Bronchus fibroblast of lung (primary cell): ENCODE measurements around the gene MEFV. TPM values are rescaled to one million over a fixed set of nuclear protein-coding genes. Genes with fewer than 3 reads are reported as not detected.

Experiments
- total RNA-seq: library from RNA; depleted of rRNA; stranded (reverse); fragments of >200 nt; gene quantifications from 2 replicates; pipeline ENCODE4 v1.2.3, GENCODE V29; 2015

MEFV gene
- total RNA-seq, result not detected in 2 replicates

GRCh38 chr16:3256146-3256865 is at the start of gene MEFV:
MEFV (minus strand) TSS chr16:3256633; CDS start chr16:3256587, 46 bp downstream.

GRCh38 chr16:3305109-3306068 is 49.0 kb upstream of the MEFV start, which contains the start of the genes TIGD7 and ZNF75A:
TIGD7 (minus strand) TSS chr16:3305430; CDS start chr16:3300614, 4,816 bp downstream.
ZNF75A (plus strand) TSS chr16:3305497; CDS start chr16:3308429, 2,932 bp downstream.

GRCh38 chr16:3282730-3283542 is 26.5 kb upstream of the MEFV start, which contains the start of gene ZNF263:
ZNF263 (plus strand) TSS chr16:3283491; CDS start chr16:3283819, 328 bp downstream.

GRCh38 chr16:3234857-3235561 is 21.4 kb downstream of the MEFV start, which contains the start of gene ZNF200:
ZNF200 (minus strand) TSS chr16:3235158; CDS start chr16:3233755, 1,403 bp downstream.

Other genes starting within 250 kb of the MEFV start
- gene CLDN9, start 243.7 kb downstream of the MEFV start, total RNA-seq, result not detected in 2 replicates
- 0.15 and 0.17 TPM in 2 replicates for gene CLDN6, start 238.4 kb downstream of the MEFV start, total RNA-seq
- 376 and 378 TPM in 2 replicates for gene TNFRSF12A, start 236.3 kb downstream of the MEFV start, total RNA-seq
- gene HCFC1R1, start 232.7 kb downstream of the MEFV start, total RNA-seq, result 59.5 and 72.5 TPM in 2 replicates
- gene THOC6, start 232.6 kb downstream of the MEFV start, total RNA-seq, result 39.4 and 46.1 TPM in 2 replicates
- gene BICDL2, start 219.7 kb downstream of the MEFV start, total RNA-seq, result not detected in 2 replicates
- under 0.01 TPM in 2 replicates for gene MMP25, start 210.1 kb downstream of the MEFV start, total RNA-seq
- gene IL32, start 191.0 kb downstream of the MEFV start, total RNA-seq, result 24.1 and 25.2 TPM in 2 replicates
- not detected in 2 replicates for gene ZSCAN10, start 157.3 kb downstream of the MEFV start, total RNA-seq
- gene ZNF205, start 144.0 kb downstream of the MEFV start, total RNA-seq, result 13.8 and 14.6 TPM in 2 replicates
- 4.2 TPM in 2 replicates for gene ZNF213, start 121.6 kb downstream of the MEFV start, total RNA-seq
- not detected in 2 replicates for gene OR1F1, start 68.4 kb downstream of the MEFV start, total RNA-seq
- 3.4 and 4.0 TPM in 2 replicates for gene ZNF200, start 21.5 kb downstream of the MEFV start, total RNA-seq
- gene ZNF263, start 26.9 kb upstream of the MEFV start, total RNA-seq, result 18.3 and 19.7 TPM in 2 replicates
- gene TIGD7, start 48.8 kb upstream of the MEFV start, total RNA-seq, result 2.5 and 2.7 TPM in 2 replicates
- 11.6 and 12.5 TPM in 2 replicates for gene ZNF75A, start 48.9 kb upstream of the MEFV start, total RNA-seq
- not detected in 2 replicates for gene OR2C1, start 99.3 kb upstream of the MEFV start, total RNA-seq
- gene ZSCAN32, start 144.4 kb upstream of the MEFV start, total RNA-seq, result 8.1 and 8.9 TPM in 2 replicates
- gene ZNF174, start 144.6 kb upstream of the MEFV start, total RNA-seq, result 7.6 and 8.9 TPM in 2 replicates
- 0.67 and 0.74 TPM in 2 replicates for gene ZNF597, start 186.9 kb upstream of the MEFV start, total RNA-seq
- 15.0 and 16.3 TPM in 2 replicates for gene NAA60, start 187.0 kb upstream of the MEFV start, total RNA-seq
- gene C16orf90, start 238.9 kb upstream of the MEFV start, total RNA-seq, result not detected in 2 replicates
- gene CLUAP1, start 244.4 kb upstream of the MEFV start, total RNA-seq, result 12.3 and 12.8 TPM in 2 replicates